ENCODE results near the gene PDC.
"Not testable (repeated sequence)": the region's sequence is repeated elsewhere in the genome, so short reads cannot be mapped to it uniquely, and the experiment has no call there.

Gene PDC

GRCh38 chr1:186465491-186465890, 4.6 kb upstream of the PDC start:
- not testable (repeated sequence) for DNase-seq

- DNase-seq, result no peak
Measured at GRCh38 chr1:186463926-186464325, 3.0 kb upstream of the PDC start.

GRCh38 chr1:186463511-186463910, 2.6 kb upstream of the PDC start:
- DNase-seq, result no peak

DNA sequence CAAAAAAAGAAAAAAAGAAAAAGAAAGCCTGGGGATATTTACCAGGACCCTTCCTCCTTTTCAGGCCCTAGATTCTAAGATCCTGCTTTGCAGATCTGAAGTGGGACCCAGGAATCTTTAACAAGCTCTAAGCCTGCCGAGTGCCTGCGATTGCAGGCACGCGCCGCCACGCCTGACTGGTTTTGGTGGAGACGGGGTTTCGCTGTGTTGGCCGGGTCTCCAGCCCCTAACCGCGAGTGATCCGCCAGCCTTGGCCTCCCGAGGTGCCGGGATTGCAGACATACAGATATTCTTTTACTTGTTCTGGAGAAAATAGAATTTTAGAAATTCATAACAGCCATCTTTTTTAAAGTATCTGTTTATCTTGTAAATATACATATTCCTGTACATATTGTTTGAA, 1.8 kb downstream of the PDC start:
- DNase-seq, result not testable (repeated sequence)

DNA sequence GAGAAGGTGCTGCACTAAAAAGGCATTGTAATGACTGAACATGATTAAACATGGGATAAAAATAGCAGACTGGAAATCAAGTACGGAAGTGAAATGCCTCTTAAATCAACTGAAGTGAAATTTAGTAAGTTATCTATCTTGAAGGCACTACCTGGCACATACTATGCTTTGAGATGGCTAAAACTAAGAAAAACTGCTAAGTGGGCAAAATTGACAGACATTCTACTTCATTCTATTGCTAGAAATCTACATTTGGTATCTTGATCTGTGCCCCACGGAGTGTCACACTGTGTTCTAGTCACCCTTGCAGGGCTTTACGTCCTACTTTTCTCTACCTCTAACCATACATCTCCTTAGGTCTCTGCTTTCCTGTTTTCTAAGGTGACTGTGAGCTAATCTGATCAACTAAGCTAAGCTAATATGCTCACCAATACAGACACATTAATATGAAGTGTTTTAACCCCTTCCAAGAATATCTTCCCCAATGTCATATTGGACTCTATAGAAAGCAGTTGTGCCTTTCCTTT, 4.1 kb downstream of the PDC start:
- no peak for DNase-seq

- no peak for DNase-seq
Measured at GRCh38 chr1:186454981-186455380, 5.9 kb downstream of the PDC start.

GRCh38 chr1:186446152-186446551, 14.8 kb downstream of the PDC start:
- no peak for DNase-seq

DNA sequence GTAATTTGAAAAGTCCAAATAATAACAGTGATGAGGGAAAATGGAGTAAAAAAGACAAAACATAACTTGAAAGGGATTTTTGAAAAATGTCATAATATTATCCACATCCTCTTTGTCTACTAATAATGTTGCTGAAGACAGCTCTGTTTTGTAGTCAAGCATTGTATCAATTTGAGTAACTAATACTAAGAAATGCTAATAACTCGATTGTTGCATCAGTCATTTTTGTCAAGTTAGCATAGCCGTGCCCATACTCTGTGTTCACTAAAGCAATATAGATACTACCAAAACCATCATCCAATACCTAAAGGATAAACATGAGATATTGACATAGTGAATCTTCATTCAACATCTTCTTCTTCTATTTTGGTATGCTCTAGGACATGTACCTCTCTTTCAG, 17.3 kb downstream of the PDC start:
- no peak for DNase-seq

GRCh38 chr1:186442651-186443375, 18.1 kb downstream of the PDC start:
- no peak for DNase-seq

DNA sequence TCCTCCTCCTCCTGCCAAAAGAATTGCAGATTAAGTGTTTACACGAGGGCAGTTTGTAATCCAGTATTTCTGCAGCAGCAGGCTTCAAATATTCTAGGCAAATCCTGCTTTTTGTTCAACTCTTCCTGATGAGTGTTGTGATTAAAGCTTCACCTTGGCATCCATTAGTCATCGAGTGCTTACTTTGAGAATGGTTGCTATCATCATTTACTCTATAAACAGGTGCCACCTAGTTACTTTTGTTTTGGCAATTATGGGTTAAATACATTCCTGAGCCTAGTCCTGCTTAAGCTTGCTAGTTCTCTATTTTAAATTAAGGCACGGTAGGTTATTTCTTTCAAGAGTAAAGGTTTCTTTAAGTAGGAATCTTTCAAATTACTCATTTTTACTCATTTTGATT, 20.3 kb downstream of the PDC start:
- DNase-seq, result peak; percentile 57

- no peak for DNase-seq
Measured at GRCh38 chr1:186438567-186438966, 22.3 kb downstream of the PDC start.

DNA sequence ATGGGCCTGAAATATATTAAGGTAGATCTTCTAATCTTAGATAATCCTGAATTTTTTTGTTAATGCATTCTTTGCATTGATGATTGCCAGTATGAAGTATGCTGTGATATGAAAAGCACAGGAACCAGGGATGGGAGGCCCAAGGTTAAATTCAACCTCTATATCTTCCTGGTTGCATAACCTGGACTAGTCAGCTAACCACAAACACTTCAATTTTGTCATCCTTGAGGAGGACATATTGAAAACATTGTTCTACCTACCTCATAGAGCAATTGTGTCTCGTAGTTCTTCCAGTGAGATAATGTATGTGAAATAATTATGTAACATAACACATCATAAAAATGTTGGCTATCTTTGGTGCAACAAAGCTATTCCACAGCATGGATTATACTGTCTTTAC, 25.6 kb downstream of the PDC start:
- DNase-seq, result no peak

GRCh38 chr1:186429017-186429416, 31.9 kb downstream of the PDC start:
- DNase-seq, result no peak

- DNase-seq, result no peak
Measured at GRCh38 chr1:186426118-186426517, 34.8 kb downstream of the PDC start.

- DNase-seq, result peak; percentile 28
Measured at GRCh38 chr1:186424539-186424938, 36.4 kb downstream of the PDC start.

- DNase-seq, result no peak
Measured at GRCh38 chr1:186421446-186421845, 39.5 kb downstream of the PDC start.

GRCh38 chr1:186420923-186421322, 40.0 kb downstream of the PDC start:
- no peak for DNase-seq

- DNase-seq, result no peak
Measured at GRCh38 chr1:186420311-186420710, 40.6 kb downstream of the PDC start.

DNA sequence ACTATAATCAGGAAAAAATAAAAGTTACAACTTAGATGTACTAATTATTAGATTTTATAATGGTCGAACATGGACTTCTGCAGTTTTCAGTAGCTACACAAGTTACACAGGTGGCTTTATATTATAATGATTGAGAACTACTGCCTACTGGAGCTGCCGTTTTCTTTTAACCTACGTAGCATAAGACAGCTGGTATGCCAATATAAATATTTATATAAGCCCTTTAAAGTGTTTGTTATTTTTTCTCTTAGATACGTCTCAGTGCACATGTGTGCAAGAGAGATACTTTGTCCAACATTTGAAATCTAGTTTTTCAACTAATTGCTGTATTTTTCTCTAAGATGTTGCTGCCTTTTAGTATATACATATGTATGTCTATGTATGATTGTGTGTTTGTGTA, 42.4 kb downstream of the PDC start:
- DNase-seq, result no peak

- no peak for DNase-seq
Measured at GRCh38 chr1:186413319-186413718, 47.6 kb downstream of the PDC start.

DNA sequence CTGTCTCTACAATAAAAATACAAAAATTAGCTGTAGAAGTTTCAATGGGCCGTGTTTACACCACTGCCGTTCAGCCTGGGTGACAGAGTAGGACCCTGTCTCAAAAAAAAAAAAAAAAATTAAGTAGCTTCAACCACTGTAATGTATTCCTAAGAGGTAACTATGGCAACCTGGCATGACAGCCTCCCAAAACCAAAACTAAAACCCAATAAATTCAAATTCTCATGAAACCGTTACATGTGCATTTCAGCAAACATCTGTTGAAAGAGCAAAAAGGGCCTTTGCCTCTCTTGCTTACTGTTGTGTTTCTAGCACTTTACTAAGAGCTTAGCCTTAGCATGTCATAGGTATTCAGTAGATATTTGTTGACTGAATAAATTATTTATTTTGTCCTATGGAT, 51.8 kb downstream of the PDC start:
- DNase-seq, result no peak

- DNase-seq, result peak; percentile 33
Measured at GRCh38 chr1:186404454-186405051, 56.4 kb downstream of the PDC start.

GRCh38 chr1:186403632-186404031, 57.3 kb downstream of the PDC start:
- DNase-seq, result no peak

GRCh38 chr1:186401446-186401845, 59.5 kb downstream of the PDC start:
- not testable (repeated sequence) for DNase-seq
